Muscle layer of duodenum (tissue), 2 donors: ENCODE measurements around the gene PEMT.

Experiments used
- H3K27ac ChIP-seq: one replicate; pipeline ENCODE4 v1.7.0; 2013; ENCODE audit warnings: mild to moderate bottlenecking, low read length
- H3K27me3 ChIP-seq: one replicate; pipeline ENCODE4 v1.7.0; 2013; ENCODE audit warnings: low read depth, mild to moderate bottlenecking, control low read depth, low read length
- H3K36me3 ChIP-seq, 2 donors: one replicate each; pipeline ENCODE4 v1.7.0; 2013; ENCODE audit warnings: low read length in 2 of 2, control low read depth in 1 of 2, mild to moderate bottlenecking in 1 of 2; ENCODE audit not compliant: insufficient read depth in 2 of 2, control insufficient read depth in 1 of 2
- H3K4me1 ChIP-seq, 2 donors: one replicate each; pipeline ENCODE4 v1.7.0; 2013; ENCODE audit warnings: low read length in 2 of 2, mild to moderate bottlenecking in 2 of 2, control low read depth in 1 of 2, moderate library complexity in 1 of 2; ENCODE audit not compliant: insufficient read depth in 2 of 2, control insufficient read depth in 1 of 2
- H3K4me3 ChIP-seq, 2 donors: one replicate each; pipeline ENCODE4 v1.7.0; 2013; ENCODE audit warnings: low read length in 2 of 2, low read depth in 1 of 2, mild to moderate bottlenecking in 1 of 2
- H3K9me3 ChIP-seq, 2 donors: one replicate each; pipeline ENCODE4 v1.7.0; 2013; ENCODE audit warnings: low read length in 2 of 2, control low read depth in 1 of 2, mild to moderate bottlenecking in 1 of 2; ENCODE audit not compliant: control insufficient read depth in 1 of 2
- donor health status: healthy.

PEMT gene

GRCh38 chr17:17480593-17481148 lies 110.8 kb downstream of the PEMT start:
- no peak overlapping the region for H3K4me3 ChIP-seq
- no peaks in the 10 kb centered on the region for H3K9me3 ChIP-seq
- peaks cover 0 to 34% of the 10 kb centered on the region in 2 donors for H3K4me1 ChIP-seq
- peaks cover 0 to 7% of the 10 kb centered on the region in 2 donors for H3K36me3 ChIP-seq
- H3K27ac ChIP-seq, result no peak overlapping the region
- no peaks in the 10 kb centered on the region for H3K27me3 ChIP-seq

DNA sequence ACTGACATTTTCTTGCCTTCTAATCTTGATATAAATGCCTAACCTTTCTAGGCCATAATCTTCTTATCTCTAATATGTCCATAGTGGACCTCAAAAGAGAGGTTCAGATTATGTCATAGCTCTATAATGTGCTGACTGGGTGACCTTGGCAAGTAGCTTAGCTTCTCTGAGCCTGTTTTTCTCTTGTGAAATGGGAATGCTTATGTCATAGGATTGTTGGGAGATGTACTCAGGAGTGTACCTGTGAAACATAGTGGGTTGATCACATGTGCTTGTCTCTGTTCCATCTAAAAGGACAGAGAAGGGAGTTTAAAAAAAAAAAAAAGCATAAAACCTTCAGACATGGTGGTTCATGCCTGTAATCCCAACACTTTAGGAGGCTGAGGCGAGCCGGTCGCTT lies 112.3 kb downstream of the PEMT start:
- Histone ChIP-seq H3K4me1 (peaks cover 0 to 34% of the 10 kb centered on the region in 2 donors), H3K27ac (no peak overlapping the region), H3K9me3 (no peaks in the 10 kb centered on the region), H3K27me3 (peaks cover 3% of the 10 kb centered on the region), H3K4me3 (no peak overlapping the region), H3K36me3 (peaks cover 0 to 7% of the 10 kb centered on the region in 2 donors)

DNA sequence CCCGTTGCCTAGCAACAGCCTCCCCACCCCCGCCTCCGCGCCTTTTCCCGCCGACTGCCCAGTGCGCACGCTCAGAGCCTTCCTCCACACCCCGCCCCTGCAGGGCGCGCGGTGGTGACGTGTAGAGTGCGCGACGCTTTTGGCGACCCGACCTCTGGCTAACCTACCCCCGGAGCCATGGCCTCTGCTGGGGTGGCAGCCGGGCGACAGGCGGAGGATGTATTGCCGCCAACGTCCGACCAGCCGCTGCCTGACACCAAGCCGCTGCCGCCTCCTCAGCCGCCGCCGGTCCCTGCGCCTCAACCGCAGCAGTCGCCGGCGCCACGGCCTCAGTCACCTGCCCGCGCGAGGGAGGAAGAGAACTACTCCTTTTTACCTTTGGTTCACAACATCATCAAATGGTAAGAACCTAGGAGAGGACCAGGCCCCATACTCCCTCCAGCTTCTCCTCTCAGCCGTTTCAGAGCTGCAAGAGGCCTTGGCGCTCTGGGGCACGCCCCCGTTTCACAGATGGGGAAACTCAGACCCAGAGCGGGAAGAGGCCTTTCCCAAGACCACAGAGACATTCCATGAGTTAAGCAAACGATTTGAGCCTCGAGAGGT lies 114.5 kb downstream of the PEMT start, which contains the start of gene MED9:
MED9 (plus strand) TSS at position 136 of the 603 bp plus-strand sequence; CDS start at position 178, 42 bp downstream.
- Histone ChIP-seq H3K9me3 (no peaks in the 10 kb centered on the region), H3K27ac (peak within 1 kb of the TSS; percentile 81), H3K27me3 (peaks cover 3% of the 10 kb centered on the region), H3K4me3 (peak within 1 kb of the TSS; percentile 88 to 97), H3K4me1 (peaks cover 0 to 34% of the 10 kb centered on the region in 2 donors), H3K36me3 (no peaks in the 10 kb centered on the region)

- no peaks in the 10 kb centered on the region for H3K9me3 ChIP-seq
- H3K4me1 ChIP-seq, result peaks cover 0 to 16% of the 10 kb centered on the region in 2 donors
- peaks cover 3% of the 10 kb centered on the region for H3K27me3 ChIP-seq
- no peak overlapping the region for H3K27ac ChIP-seq
- no peaks in the 10 kb centered on the region for H3K36me3 ChIP-seq
- H3K4me3 ChIP-seq, result no peak overlapping the region
These were observed 117.2 kb downstream of the PEMT start for GRCh38 chr17:17474341-17474740.

DNA sequence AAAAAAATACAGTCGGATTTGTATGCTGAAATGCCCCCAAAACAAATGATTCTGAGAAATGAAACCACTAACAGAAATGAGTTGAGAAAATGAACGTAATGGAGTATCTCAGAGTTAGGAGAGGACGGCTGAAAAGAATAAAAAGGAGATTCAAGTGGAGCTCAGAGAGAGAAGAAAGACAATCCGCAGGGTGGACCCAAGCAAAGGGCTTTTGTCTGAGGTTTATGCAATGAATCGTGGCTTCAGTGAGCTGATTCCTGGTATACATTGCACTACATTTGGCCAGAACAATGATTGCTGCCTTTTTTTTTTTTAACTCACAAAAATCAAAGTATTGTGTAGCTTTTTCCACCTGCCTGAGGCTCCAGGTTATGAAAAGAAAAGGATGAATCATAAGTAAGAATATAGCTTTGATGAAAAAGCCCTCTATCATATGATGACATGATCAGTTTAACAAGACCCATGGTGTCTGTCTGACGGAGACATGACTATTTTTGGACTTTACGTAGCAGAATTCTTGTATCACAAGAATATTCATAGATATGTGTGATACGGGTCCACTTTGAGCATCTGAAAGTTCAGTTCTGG lies 119.1 kb downstream of the PEMT start:
- Histone ChIP-seq H3K4me1 (peaks cover 0 to under 1% of the 10 kb centered on the region in 2 donors), H3K27ac (no peak overlapping the region), H3K27me3 (peaks cover 3% of the 10 kb centered on the region), H3K9me3 (no peaks in the 10 kb centered on the region), H3K36me3 (no peaks in the 10 kb centered on the region), H3K4me3 (no peak overlapping the region)

DNA sequence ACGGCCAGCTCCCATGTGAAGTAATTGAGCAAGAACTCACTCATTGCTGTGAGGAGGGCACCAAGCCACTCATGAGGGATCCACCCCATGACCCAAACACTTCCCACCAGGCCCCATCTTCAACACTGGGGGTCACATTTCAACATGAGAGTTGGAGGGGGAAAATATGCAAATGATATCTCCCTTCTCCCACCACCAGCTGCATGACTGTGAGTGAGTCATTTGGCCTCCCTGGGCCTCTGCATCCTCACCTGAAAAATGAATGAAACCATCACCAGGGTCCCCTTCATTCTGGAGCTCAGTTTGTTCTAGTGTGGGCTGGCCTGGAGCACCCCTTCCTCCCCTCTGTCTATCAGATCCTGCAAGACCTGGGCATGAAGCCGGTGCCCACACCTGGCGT lies 121.5 kb downstream of the PEMT start:
- Histone ChIP-seq H3K9me3 (no peaks in the 10 kb centered on the region), H3K27ac (no peak overlapping the region), H3K4me1 (no peaks in the 10 kb centered on the region), H3K4me3 (no peak overlapping the region), H3K36me3 (no peaks in the 10 kb centered on the region), H3K27me3 (no peaks in the 10 kb centered on the region)

GRCh38 chr17:17469358-17469757 lies 122.2 kb downstream of the PEMT start:
- H3K36me3 ChIP-seq, result no peaks in the 10 kb centered on the region
- no peak overlapping the region for H3K27ac ChIP-seq
- no peaks in the 10 kb centered on the region for H3K9me3 ChIP-seq
- no peaks in the 10 kb centered on the region for H3K27me3 ChIP-seq
- no peak overlapping the region for H3K4me3 ChIP-seq
- no peaks in the 10 kb centered on the region for H3K4me1 ChIP-seq

DNA sequence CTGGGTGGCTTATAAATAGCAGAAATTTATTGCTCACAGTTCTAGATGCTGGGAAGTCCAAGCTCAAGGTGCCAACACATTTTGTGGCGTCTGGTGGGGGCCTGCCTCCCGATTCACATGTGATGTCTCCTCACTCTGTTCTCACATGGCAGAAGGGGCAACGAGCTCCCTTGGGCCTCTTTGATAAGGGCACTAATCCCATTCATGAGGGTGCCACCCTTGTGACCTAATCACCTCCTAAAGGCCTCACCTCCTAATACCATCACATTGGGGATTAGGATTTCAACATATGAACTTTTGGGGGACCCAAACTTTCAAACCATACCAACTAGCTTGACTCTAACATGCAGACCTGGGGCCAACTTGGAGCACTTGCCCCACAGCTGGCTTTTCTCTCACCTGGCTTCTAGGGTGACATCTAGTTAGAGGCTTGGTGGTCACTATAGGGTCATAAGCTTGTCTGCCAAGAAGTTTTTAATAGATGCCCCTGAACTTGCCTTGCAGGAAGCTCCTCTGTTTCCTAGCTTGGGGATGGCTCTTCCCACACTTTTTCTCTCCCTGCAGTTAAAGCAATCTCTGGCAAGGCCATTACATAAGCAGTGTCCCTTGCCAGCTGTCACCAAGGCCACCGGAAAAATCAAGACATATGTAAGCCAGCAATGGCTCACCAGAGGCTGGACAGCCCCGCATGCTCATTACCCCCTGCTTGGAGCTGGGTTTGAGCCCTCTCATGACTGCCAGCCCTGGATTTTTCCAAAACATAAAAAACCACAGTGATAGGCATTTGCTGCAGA lies 123.1 kb downstream of the PEMT start:
- H3K9me3 ChIP-seq, result no peaks in the 10 kb centered on the region
- H3K4me3 ChIP-seq, result no peak overlapping the region
- H3K36me3 ChIP-seq, result no peaks in the 10 kb centered on the region
- no peaks in the 10 kb centered on the region for H3K4me1 ChIP-seq
- H3K27ac ChIP-seq, result no peak overlapping the region
- no peaks in the 10 kb centered on the region for H3K27me3 ChIP-seq

DNA sequence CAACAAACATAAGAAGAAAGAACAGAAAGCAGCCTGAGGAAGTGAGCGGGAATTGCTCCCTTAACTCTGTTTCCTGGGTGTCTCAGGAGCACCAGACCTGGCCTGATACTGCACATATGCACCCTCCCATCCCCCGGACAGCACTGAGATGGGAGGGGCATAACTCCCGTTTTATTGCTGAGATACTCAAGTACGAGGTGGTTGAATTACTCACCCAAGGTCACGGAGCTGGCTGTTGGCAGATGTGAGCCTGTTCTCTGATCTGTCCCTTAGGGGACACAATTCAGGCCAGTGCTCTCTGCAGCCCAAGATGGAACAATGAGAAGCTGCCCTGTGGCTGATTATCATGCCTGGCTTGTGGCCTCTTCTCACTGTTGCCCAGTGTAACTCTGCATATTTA lies 123.8 kb downstream of the PEMT start:
- H3K27me3 ChIP-seq, result no peaks in the 10 kb centered on the region
- H3K4me1 ChIP-seq, result no peaks in the 10 kb centered on the region
- no peaks in the 10 kb centered on the region for H3K36me3 ChIP-seq
- H3K27ac ChIP-seq, result no peak overlapping the region
- H3K9me3 ChIP-seq, result no peaks in the 10 kb centered on the region
- no peak overlapping the region for H3K4me3 ChIP-seq

- H3K27ac ChIP-seq, result no peak overlapping the region
- no peak overlapping the region for H3K4me3 ChIP-seq
- no peaks in the 10 kb centered on the region for H3K27me3 ChIP-seq
- no peaks in the 10 kb centered on the region for H3K9me3 ChIP-seq
- H3K4me1 ChIP-seq, result no peaks in the 10 kb centered on the region
- no peaks in the 10 kb centered on the region for H3K36me3 ChIP-seq
These were observed 124.5 kb downstream of the PEMT start for GRCh38 chr17:17467016-17467415.

DNA sequence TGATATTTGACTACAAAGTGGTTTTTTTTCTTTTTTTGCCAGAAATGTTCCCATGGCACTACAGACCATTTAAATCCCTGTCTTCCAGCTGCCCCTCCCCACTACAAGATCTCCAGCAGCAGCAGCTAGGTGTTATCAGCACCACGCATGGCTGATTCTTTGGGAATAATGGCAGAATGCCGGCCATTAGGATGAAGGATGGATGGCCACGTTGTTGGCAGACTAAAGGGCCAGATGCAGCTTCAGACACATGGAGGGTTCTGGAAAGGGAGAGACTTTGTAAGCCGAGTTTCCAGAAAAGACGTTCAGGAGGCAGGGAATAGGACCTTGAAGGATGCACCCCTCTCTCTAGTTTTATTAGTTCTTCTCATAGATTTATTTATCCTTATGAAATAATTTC lies 125.0 kb downstream of the PEMT start:
- H3K9me3 ChIP-seq, result no peaks in the 10 kb centered on the region
- H3K27ac ChIP-seq, result no peak overlapping the region
- H3K4me1 ChIP-seq, result no peaks in the 10 kb centered on the region
- no peaks in the 10 kb centered on the region for H3K27me3 ChIP-seq
- H3K4me3 ChIP-seq, result no peak overlapping the region
- H3K36me3 ChIP-seq, result no peaks in the 10 kb centered on the region
